SK-N-SH (cell line): ENCODE results near the gene OSBP2.

ENCODE experiments used
- EP300 ChIP-seq, 2 experiments: IDR thresholded peaks; 2 replicates each; pipeline versions ENCODE4 v1.4.0 to v1.6.1; 2012; ENCODE audit warnings: borderline replicate concordance in 1 of 2, low read depth in 1 of 2, low read length in 1 of 2
- GABPA ChIP-seq: IDR thresholded peaks from 2 replicates; pipeline ENCODE4 v1.4.0; 2012; ENCODE audit warnings: low read depth, mild to moderate bottlenecking
- GATA2 ChIP-seq: sonication (generic); formaldehyde crosslinking; IDR thresholded peaks from 2 replicates; pipeline ENCODE4 v1.5.0; 2020; ENCODE audit warnings: mild to moderate bottlenecking, missing genetic modification reagents
- JUND ChIP-seq: IDR thresholded peaks from 2 replicates; pipeline ENCODE4 v1.4.0; 2012
- MEF2A ChIP-seq: IDR thresholded peaks from 2 replicates; pipeline ENCODE4 v1.4.0; 2012; ENCODE audit warnings: low read depth, borderline replicate concordance
- POLR2AphosphoS5 ChIP-seq: IDR thresholded peaks from 2 replicates; pipeline ENCODE4 v1.6.1; 2012; ENCODE audit warnings: low read depth, low read length
- RAD21 ChIP-seq: IDR thresholded peaks from 2 replicates; pipeline ENCODE4 v1.6.1; 2012; ENCODE audit warnings: mild to moderate bottlenecking, low read length
- SIN3A ChIP-seq: IDR thresholded peaks from 2 replicates; pipeline ENCODE4 v1.6.1; 2012; ENCODE audit warnings: low read depth, mild to moderate bottlenecking, low read length, moderate library complexity, borderline replicate concordance
- SMC3 ChIP-seq: IDR thresholded peaks from 2 replicates; pipeline ENCODE4 v1.6.1; 2012; ENCODE audit warnings: low read depth, low read length, improper control_type of control experiment
- TAF1 ChIP-seq: IDR thresholded peaks from 2 replicates; pipeline ENCODE4 v1.6.1; 2012; ENCODE audit warnings: low read depth, mild to moderate bottlenecking, low read length, moderate library complexity, borderline replicate concordance
- TF ChIP-seq, protein P1 (sequence below): IDR thresholded peaks from 2 replicates; pipeline ENCODE4 v1.4.0; 2012; ENCODE audit warnings: low read depth
- TF ChIP-seq, protein P2 (sequence below): fragments of 200-600 bp; sonication (generic); IDR thresholded peaks from 2 replicates; pipeline ENCODE4 v1.6.1; 2017; ENCODE audit warnings: antibody characterized with exemption, mild to moderate bottlenecking, moderate library complexity

DNA sequence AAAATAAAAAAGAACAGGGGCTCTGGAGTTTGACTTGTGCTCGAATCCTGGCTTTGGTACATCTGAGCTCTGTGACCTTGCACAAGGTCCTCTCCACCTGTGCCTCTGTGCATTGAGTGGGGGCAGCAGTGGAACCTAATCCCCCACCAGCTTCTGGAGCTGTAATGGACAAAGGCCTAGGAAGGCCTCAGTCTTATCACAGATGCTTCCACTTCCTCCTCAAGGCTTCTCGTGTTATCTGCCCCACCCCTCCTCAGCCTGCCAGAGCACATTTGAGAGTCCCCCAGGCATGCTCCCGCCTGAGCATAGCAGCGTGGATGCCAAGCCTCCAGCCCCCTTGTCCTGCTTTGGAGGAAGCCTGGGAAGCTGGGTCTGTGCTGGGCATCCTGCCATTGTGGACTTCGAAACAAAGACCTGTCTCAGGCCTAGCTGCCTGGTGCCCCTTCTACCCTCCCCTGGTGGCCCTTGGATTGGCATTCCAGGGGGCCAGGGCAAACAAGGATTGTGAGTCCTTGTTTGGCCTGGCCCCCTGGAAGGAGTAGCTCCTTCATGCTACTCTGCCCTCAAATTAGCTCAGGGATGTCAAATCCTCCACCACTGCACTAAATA is 44.1 kb upstream of the OSBP2 start:
- TF ChIP-seq EP300 (IDR thresholded peaks at IDR 0.05; ENCODE audit: borderline replicate concordance in 1 of 2, low read depth in 1 of 2, low read length in 1 of 2), result no peak
- TF ChIP-seq GATA2, result no peak
- TF ChIP-seq, protein P1, sequence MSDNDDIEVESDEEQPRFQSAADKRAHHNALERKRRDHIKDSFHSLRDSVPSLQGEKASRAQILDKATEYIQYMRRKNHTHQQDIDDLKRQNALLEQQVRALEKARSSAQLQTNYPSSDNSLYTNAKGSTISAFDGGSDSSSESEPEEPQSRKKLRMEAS, result no peak
- TF ChIP-seq, protein P2, sequence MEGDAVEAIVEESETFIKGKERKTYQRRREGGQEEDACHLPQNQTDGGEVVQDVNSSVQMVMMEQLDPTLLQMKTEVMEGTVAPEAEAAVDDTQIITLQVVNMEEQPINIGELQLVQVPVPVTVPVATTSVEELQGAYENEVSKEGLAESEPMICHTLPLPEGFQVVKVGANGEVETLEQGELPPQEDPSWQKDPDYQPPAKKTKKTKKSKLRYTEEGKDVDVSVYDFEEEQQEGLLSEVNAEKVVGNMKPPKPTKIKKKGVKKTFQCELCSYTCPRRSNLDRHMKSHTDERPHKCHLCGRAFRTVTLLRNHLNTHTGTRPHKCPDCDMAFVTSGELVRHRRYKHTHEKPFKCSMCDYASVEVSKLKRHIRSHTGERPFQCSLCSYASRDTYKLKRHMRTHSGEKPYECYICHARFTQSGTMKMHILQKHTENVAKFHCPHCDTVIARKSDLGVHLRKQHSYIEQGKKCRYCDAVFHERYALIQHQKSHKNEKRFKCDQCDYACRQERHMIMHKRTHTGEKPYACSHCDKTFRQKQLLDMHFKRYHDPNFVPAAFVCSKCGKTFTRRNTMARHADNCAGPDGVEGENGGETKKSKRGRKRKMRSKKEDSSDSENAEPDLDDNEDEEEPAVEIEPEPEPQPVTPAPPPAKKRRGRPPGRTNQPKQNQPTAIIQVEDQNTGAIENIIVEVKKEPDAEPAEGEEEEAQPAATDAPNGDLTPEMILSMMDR, result no peak
- no peak for TF ChIP-seq RAD21
- TF ChIP-seq SMC3, result no peak
- TF ChIP-seq GABPA, result no peak
- no peak for TF ChIP-seq POLR2AphosphoS5
- no peak for TF ChIP-seq MEF2A
- TF ChIP-seq SIN3A, result no peak
- no peak for TF ChIP-seq TAF1
- TF ChIP-seq JUND, result no peak
